DOHH2 (cell line): Measurements from ENCODE around the gene MARK4.

ENCODE experiments used
- CTCF ChIP-seq: fragments of 200-600 bp; sonication (generic); IDR thresholded peaks from one replicate; pipeline ENCODE4 v1.5.1; 2014; ENCODE audit warnings: antibody characterized with exemption, mild to moderate bottlenecking, low read depth, low read length; ENCODE audit not compliant: poor library complexity, severe bottlenecking
- EZH2phosphoT487 ChIP-seq: fragments of 200-600 bp; sonication (generic); IDR thresholded peaks from 2 replicates; pipeline ENCODE4 v1.6.1; 2017; ENCODE audit warnings: borderline replicate concordance, mild to moderate bottlenecking, antibody characterized with exemption, low read length, moderate library complexity, mixed read lengths

GRCh38 chr19:45263013-45263412, 11.9 kb downstream of the MARK4 start:
- TF ChIP-seq CTCF (no peak), EZH2phosphoT487 (no peak)
